HG03520 (cell line): ENCODE measurements around the gene PCDHGA1.
A peak's percentile ranks its signal among the peaks of the same experiment; 100 is the strongest.

Experiments used
- ATAC-seq: cut with Tn5 transposase; IDR thresholded peaks from one replicate; pipeline ENCODE4 v1.9.1; 2021; ENCODE audit warnings: mild to moderate bottlenecking, moderate library complexity; ENCODE audit not compliant: unreplicated experiment

Gene PCDHGA1

DNA sequence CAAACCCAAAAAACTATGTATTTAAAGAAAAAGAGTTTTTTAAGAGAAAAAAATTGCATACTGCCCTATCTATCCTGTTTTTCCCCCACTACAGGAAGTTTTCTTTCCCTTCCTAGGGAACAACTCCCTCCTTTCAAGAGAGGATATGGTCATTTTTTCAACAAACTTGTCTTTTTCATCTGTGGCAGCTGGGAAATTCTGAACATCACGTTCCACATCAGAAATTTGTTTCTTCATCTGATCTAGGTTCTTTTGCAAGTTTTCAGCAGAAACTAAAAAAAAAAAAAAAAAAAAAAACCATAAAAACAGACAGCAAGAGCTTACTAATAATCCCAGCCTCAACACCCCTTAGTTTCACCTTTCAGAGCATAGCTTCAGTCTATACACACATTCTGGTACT lies 197.1 kb downstream of the PCDHGA1 start:
- ATAC-seq, result no peak

DNA sequence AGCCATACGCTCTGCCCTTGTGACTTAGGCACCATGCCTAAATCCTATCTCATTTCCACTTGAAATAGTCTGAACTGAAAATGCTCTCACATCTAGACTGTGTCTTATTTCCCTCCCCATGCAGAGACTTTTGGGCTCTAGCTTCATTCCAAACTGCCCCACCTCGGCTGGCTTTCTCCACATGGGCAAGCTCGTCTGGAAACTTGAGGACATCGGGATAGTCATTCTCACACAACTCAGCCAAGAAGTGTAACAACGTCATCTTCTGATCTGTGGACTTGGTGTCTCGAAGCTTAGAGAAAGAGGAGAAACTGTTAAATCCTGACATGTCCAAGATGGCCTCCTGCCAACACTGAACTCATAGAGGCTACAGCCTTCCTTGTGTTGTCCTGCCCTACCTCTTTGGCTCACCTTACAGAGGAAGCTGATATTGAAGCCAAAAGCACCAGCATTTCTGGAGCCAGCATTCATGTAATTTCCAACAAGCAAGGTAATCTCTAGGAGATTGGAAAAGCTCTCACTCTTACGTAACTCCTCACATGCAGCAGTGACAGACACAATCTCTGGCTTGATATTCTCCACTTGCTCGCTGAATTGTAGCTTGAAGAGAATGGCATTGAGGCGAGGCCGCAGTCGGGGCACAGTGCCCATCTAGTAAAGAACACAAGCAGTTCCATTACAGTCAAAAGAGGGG lies 198.1 kb downstream of the PCDHGA1 start:
- ATAC-seq, result no peak

DNA sequence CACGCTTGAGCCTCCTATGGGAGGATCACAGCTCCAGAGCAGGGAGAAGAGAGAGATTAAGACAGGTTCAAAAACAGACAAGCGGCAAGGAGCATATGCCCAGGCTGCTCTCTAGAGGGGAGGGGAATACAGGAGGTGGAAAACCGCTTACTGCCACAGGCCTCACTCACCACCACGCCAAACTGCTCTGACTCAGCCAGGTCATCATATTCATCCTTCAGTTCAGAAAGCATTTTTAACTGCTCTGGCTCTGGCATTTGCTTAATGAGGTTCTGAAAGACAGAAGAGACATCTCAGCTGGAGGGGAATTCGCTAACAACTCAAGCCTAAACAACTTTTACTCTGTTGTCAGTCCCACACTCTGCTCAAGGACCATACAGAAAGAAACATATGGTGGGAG lies 198.7 kb downstream of the PCDHGA1 start:
- no peak for ATAC-seq

DNA sequence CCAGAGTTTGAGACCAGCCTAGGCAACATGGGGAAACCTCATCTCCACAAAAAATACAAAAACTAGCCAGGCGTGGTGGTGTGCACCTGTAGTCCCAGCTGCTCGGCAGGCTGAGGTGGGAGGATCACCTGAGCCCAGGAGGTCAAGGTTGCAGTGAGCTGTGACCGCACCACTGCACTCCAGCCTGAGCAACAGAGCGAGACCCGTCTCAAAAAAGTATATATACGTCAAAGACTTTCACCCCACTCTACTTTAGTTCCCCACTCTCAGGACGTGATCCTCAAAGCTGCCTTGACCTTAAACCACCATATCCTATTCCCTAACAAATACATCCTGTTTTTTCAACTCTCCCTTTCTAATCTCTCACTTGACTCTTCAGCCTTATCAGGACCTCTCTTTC lies 199.6 kb downstream of the PCDHGA1 start:
- ATAC-seq, result peak; percentile 37

DNA sequence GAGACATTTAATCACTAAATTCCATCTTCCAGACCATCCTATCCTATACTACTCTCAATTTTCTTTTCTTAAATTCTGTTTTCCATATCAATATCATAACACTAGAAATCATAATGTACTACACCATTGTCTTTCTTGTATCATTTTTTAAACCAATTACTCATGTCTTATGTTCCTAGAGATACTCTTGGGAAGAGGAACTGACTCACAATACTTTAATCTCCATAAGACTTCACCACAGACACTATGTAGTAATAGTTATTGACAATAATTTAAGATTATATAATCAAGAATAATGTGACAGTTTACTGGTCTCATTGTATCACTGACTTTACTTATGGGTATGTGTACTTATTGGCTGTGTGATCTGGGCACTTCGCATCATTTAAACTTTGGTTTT lies 202.4 kb downstream of the PCDHGA1 start:
- ATAC-seq, result no peak

DNA sequence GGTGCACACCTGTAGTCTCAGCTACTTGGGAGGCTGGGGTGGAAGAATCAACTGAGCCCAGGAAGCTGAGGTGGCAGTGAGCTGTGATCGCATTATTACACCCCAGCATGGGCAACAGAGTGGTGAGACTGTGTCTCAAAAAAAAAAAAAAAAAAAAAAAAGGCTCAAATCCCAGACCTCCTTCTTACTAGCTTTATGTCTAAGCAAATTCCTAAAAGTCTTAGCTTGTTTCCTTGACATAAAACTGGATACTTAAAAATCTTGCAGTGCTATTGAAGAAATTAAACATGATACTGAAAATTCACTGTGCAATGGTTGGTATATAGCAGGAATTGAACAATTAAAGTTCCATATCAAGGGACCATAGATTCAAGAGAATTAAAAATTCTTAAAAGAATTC lies 203.6 kb downstream of the PCDHGA1 start:
- ATAC-seq, result no peak

DNA sequence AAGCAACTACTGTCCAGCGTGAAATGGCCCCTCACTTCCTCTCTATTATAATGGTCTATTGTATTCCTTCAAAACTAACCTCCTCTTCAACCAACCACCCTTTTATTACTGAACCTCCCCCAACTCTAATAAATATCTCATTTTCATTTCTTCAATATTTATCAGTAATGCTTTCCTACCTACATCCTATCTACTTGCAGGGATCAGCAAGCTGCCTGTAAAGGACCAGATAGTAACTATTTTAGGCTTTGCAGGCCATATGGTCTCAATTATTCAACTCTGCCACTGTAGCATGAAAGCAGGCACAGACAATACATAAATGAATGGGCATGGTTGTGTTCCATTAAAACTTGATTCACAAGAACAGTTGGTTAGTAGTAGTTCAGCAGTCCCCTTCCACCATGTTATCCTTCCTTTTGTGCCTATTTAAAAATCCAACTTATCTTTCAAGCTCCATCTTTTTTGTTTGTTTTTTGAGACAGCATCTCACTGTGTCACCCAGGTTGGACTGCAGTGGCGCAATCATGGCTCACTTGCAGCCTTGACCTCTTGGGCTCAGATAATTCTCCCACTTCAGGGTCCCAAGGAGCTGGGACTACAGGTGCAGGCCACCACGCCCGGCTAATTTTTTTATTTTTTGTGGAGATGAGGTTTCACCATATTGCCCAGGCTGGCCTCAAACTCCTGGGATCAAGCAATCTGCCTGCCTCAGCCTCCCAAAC lies 204.3 kb downstream of the PCDHGA1 start:
- no peak for ATAC-seq

DNA sequence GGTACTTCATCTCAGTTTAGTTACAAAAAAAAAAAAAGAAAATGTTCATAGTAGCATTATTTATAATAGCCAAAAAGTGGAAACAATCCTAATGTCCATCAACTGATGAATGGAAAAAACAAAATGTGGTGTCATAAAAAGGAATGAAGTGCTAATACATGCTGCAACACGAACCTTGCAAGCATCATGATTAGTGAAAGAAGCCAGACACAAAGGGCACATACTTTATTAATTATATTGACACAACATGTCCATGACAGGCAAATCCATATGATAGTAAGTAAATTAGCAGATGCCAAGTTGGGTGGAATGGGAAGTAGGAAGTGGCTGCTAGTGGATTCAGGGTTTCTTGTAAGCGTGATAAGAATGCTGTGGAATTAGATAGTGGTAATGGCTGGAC lies 212.7 kb downstream of the PCDHGA1 start:
- no peak for ATAC-seq

DNA sequence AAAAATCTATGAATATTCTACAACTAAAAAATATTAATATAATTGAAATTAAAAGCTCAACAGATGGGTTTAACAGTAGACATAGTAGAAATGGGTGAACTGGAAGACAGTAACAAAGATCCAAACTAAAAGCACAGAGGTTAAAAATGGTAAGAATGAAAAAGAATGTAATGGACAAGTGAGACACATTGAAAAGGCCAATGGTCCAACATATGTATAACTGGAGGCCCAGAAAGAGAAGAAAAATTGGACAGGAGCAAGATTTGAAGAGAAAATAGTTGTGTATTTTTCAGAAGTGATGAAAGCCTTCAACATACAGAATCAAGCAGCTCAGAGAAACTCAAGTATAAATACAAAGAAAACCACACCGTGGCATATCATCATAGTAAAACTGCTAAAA lies 217.2 kb downstream of the PCDHGA1 start:
- ATAC-seq, result no peak

DNA sequence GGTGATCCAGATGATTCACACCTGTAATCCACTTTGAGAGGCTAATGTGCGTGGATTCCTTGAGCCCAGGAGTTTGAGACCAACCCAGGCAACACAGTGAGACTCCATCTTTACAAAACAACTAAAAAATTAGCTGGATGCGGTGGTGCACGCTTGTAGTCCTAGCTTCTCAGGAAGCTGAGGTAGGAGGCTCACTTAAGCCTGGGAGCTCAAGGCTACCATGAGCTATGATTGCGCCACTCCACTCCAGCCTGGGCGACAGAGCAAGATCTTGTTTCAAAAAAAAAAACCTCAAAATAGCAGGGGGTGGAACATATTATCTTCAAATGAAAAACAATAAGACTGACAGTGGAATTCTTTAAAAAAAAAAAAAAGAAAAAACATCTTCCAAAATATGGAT lies 217.6 kb downstream of the PCDHGA1 start:
- ATAC-seq, result no peak

DNA sequence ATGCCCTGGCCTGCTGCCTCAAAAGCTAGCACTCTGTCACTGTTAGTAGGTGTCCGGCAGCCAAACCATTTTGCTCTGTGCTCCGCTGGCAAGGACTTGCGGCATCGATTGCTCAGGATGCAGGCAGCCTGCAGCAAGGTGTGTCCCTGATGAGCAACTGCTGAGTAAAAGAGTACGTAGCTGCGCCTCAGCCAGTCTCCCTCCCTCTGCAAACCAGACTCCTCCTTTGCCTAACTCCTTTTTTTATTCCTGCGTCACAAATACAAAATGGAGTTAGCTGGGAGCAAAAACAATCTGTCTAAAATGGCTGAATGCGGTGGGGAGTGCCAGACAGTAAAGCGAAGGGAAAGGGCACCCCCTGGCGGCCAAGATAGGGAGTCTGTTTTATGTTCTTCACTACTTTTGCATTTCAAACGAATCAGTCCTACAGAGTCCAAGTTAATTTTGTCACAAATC lies 227.4 kb downstream of the PCDHGA1 start:
- peak; percentile 76 for ATAC-seq

DNA sequence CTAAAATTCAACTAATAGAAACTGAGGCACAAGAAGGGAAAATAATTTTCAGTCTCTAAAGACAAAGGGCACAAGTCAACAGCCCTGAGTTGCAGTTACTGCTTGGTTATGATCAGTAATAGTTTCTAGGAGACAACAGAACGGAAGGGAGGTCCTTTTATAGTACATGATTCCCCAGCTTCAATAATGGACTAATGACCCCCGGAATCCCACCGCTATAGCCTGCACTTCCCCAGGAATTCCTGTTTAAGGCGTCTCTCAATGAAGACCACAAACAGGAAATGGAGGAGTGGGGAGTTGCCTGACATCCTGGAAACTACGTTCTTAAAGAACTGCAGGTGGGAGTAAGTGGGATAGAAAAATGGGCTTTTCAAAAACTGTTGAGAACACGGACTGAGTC lies 227.8 kb downstream of the PCDHGA1 start:
- no peak for ATAC-seq

DNA sequence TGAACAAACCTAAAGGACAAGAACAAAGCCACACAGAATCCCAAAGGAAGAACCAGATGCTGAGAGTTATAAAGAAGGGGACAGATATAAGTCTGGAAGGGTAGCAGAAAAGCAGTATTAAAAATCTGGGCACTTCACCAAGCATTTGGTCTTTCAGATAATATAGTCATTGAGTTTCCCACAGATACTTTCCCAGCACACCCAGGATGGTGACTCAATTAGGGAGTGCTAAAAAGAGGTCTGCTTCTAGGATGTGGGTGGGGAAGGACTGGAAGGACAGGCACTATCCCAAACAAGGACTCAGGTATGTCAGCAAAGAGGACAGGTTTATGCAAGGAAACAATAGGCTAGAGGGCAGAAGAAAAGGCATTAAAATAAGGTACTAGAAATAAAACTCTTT lies 229.1 kb downstream of the PCDHGA1 start:
- no peak for ATAC-seq

DNA sequence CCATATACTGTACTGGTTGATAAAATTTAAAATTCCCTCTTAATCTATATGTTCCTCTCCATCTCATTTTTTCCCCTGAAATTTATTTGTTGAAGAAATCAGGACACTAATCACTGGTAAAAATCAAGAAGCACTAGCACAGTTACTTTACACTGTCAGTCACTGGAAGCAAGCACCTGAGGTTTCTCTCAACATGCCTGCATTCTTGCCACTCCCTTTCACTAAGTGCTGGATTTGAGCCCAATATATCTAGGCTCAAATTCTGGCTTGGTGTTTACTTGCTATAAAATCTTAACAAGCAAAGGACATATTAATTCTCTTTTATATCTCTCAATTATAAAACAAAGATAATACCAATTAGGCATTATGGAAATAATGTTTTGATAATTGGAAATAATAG lies 229.8 kb downstream of the PCDHGA1 start:
- ATAC-seq, result no peak

DNA sequence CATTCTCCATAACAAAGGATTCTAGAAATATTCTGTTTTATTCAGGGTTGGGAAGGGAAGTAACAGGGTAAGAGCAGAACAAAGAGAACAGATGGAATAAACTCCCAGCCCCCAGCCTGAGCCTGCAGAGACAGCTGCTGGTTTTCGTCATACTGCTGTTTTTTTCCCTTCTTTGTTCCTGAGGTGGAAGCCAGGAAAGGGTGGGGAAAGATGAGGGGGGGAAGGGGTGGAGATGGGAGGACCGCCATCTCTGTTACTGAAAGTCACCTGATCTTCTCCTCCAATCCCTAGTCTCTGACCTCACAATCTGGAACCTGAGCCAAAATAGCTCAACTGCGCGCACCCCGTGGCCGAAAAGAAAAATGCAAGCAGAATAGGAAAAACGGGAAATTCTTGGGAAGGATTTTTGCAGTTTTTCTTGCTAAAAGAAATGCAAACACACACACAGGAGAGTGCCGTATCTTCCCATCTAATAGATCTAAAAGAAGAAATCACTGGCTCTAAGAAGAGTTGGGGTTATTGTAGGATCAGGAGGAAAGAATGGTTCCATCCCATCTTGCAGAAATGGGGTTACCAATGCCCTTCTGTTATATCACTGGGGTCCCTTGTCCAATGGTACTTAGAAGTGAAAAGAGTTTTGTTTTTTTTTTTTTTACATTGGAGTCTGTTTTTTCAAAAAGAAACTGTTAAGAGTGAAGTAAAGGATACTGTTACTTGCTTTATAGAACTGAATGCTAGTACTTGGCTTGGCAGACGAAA lies 230.6 kb downstream of the PCDHGA1 start:
- ATAC-seq, result no peak
